Islet of Langerhans (tissue), 1 donor: ENCODE results near the gene B3GALT2.
A peak's percentile ranks its signal among the peaks of the same experiment; 100 is the strongest.

Source experiments
- FAIRE-seq: peaks from one replicate; lab custom pipeline; 2011; peaks lifted over from hg19 to GRCh38; lab: Jason Lieb, UNC

Gene B3GALT2

DNA sequence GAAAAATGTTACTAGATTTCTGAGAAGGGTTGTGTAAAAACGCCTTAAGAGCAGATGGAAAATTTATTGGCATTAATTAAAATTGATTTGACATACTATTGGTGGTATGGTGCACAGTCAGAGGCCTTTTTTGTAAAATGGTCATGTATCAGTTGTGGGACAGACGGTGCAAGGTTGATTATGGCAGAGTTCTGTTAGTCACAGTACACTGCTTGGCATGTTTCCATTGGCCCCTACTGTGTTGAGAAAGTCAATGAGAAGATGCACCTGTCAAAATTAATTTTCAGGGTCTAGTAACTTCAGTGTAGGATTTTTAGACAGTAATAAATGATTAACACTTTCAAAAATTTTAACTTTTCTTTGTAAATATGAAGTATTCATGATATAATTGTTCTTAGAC lies 4.4 kb downstream of the B3GALT2 start:
- FAIRE-seq: no peak

DNA sequence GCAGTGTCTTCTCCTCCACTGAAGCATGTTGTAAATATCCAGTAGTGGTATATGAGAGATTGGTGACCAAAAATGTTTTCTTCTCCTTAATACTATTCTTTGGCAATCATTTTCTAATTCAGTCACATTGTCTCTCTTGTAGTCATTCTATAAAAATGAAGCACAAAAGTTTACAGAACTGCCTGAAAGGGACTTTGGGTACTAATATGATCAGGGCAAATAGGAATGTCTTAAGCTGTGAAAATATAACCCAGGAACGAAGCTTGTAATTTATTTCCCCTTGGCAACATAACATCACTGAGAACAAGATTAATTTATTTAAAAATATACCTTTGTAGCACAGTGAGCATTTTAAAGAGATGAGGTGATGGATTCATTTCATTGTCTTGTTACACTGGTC lies 4.9 kb downstream of the B3GALT2 start:
- no peak for FAIRE-seq

DNA sequence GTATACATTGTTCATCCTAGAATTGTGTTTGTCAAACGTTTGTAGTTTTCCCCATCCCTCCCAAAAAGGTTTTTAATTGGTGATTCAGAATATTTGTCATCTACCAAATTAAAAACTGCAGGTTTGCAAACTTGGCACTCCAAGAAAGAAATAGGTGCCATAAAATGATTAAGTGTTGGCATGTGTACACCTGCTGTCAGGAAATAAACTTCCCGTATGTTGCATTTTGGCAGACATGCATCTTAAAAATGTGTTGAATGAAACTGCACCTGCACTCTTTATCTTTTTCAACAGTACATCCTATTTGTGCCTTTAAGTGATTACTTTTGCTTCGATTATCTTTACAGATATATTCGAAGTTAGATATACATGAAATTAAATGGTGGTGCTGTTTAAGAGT lies 7.3 kb downstream of the B3GALT2 start:
- FAIRE-seq: no peak

DNA sequence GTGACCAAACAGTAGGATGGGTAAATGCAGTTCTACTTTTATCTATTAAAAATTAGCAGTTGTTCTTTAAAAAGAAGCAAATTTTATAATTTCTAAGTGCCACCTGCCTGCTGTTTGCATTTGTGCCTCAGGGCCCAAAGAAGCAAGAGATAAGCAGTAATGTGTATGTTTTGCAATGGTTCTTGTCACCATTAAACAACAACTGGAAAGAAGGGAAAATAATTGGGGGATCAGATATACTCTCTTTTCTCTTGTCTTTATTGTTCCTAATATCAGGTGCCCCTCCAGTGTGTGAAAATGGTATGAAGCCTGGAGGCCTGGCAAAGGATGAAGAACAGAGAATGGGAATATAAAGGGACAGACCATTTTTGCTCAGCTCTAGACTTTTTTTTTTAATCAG lies 9.6 kb downstream of the B3GALT2 start:
- FAIRE-seq: no peak

DNA sequence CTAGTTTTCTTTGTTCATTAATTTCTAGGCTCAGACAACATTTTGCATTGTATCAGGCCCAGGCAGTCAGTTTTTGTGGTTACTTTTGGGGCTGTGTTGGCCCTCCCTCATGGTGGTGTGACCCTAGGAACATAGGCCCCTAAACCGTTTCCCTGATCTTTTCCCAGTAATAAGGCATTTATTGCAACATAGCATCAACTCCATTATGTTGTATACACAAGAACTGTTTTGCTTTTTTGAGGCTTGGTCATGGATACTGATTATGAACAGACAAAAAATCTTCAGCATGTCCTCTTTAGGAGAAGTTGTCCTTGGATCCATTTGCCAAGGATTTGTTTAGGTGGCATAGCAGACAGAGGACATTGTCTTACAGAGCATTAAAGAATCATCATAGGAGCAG lies 10.3 kb downstream of the B3GALT2 start:
- FAIRE-seq: no peak

DNA sequence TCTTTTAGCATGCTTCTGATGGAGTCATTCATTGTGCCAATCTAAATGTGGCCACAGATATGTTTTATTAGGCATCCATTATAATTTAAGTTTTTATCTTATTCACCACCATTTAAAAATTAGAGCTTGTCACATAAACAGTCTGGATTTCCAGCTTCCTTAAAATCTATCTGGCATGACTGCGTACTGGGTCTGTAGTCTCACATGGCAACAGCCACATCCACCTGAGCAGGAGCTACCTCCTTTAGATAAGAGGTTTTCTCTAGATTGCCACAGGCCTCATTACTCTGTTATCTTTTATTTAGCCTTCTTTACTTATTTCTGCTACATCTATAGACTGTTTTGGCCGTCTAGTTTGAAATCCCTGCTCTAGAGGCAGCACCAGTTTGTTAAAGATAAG lies 29.1 kb downstream of the B3GALT2 start:
- FAIRE-seq: peak; percentile 84

DNA sequence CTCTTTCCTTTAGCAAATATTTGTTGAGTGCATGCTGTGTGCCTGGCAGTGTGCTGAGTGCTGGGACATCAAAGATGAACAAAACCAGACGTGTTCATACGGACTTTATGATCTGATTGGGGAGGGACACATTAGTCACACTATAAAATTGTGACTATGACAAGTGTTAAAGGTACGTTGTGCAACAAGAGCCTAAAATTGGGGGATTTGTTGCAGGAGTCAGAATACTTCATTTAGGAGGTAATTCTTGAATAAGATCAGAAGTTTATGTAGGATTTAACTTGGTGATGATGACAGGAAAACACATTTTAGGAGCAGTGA lies 29.6 kb downstream of the B3GALT2 start:
- no peak for FAIRE-seq

DNA sequence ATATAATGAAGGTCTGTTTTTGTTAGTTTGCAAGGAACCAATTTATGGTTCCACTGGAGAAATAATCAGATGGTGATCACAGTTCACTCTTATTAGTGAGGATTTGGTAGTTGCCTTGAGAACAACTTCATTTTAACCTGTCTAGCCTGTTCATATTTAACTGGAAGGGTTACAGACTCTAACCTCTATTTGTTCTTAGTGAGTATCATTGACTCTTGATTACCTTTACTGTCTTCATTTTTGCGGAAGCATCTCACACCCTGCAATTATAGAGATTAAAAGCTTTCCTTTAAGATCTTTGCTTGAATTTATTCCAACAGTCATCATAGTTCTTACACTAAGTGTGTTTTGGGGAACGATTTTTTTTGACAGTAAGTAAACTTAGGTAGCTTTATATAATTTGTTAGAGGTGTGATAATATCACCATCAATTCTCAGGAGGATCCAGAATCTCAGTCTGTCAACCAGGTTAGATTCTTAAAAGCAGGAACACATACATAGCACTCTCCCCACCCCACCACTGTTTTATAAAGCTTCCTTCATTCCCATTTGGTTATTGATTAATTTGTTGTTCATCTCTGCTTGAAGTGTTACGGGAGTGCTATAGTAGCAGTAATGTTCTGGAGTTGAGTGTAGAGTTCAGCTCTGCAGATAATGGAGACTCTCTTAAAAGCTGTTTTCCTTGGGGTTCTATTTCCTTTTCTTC lies 30.1 kb downstream of the B3GALT2 start:
- peak; percentile 72 for FAIRE-seq

DNA sequence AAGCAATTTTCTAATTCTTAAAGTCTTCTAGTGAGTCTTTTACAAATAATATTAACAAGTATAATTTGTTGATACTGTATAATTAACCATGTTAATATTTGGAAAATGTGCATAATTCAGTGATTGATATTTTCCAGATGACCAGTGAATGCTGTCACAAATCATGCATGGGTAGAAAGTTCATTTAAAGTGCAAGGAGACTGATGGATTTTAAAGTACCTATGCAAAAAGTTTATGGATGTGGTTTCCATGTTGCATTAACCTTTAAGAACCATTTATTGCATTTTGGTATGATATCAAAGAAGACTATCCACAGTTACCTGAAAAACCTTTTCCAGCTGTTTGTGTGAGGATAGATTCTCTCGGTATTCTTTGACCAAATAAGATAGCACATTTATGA lies 41.4 kb downstream of the B3GALT2 start:
- no peak for FAIRE-seq

DNA sequence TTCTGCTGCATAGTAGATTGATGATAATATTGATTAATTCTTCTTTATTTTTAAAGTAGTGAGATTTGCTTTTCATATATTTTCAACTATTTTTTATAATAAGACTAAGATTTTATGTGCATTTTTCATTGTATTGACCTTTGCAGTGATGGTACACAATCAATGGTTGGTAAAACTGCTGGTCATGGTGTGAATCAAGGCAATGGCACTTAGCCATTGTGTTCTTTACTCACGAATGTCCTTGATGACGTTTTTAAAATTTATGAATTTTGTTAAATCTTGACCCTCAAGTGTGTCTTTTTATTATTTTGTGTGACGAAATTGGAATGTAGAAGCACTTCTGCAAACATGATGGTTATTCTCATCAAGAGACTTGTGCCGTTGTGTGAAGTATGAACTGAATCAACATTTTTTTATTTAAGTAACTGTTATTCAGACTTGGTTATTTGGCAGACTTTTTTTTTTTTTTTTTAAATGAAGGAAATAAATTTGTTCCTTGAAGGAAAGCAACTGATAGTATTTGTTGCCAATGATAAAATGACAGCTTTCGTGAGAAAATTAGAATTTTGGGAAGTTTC lies 42.0 kb downstream of the B3GALT2 start:
- FAIRE-seq: peak; percentile 17

DNA sequence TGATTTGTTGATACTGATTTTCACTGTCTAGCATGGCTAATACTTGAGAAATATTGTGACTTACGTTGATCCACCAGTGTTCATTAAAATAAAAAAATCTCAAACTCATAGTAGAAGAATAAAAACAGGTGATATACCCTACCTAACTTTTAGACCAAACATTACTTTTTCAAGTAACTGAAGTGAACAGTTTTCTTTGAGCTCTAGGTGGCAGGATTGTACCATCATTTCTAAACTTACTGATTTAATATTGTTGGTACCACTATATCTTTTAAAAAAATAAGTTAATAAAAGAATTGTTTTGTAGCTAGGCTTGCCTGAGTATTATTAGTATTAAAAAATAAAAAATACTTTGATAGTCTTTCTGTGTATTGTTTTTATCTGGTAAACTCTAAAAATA lies 43.1 kb downstream of the B3GALT2 start:
- FAIRE-seq: peak; percentile 97

DNA sequence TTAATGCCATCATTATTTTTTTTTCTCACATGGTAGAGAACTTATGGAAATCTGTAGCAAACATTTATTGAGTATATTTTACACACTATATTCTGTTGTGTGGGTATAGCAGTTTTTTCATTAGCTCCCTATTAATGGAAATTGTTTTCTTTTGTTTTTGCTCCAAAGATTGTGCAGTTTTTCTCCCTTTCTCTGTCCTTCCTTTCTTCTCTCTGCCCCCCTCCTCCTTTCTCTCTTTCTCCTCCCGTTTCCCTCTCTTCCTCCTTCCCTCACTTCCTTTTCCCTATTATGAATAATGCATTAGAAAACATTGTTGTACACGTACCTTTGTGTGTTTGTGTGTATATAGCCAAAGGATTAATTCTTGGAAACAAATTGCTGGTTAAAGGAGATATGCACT lies 44.0 kb downstream of the B3GALT2 start:
- FAIRE-seq: no peak

DNA sequence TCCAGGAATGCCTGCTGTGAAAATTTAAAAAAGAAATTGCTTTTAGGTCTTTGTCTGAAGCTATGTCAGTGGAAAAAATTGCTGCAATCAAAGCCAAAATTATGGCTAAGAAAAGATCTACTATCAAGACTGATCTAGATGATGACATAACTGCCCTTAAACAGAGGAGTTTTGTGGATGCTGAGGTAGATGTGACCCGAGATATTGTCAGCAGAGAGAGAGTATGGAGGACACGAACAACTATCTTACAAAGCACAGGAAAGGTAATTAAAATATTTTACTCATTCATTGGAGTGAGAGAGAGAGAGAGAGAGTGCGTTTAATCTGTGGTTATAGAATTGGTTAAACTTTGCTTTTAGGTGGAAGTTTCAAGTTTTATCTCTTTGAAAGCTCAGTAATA lies 44.6 kb downstream of the B3GALT2 start:
- FAIRE-seq: no peak

DNA sequence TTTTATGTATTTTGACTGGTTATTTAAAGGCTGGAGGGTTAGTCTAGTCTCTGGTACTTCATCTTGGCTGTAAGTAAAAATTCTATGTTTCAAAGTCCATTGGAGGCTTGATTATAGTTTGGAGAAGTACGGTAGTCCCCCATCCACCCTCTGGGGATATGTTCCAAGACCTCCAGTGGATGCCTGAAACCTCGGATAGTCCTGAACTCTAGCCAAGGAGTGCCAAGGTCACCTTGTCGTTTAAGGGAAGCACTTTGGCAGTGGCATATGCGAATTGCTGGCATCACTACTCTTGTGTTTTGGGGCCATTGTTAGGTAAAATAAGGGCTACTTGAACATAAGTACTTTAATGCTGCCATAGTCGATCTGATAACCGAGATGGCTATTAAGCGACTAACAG lies 46.2 kb downstream of the B3GALT2 start:
- no peak for FAIRE-seq

DNA sequence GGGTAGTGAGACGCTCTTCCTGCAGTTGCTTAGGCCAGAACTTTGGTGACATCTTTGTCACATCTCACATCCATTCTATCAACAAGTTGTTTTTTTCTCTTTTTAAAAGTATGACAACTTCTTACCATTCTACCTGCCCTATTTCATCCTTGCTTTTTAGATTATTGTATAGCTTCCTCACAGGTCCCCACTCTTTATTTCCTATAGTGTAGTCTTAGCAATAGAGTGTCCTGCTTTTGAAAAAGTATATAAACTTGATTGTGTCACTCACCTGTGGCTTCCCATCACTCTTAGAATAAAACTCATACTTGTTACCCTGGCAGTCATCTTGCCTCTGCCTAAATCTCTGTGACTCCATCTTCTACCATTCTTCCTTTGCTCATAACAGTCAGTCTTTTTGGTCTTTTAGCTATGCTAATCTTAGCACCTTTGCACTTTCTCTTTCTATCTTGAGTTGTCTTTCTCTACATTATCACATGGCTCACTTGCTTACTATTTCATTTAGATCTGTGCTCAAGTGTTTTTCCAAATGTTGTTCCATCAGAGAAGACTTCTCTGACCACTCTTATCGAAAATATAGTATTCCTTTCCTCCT lies 55.0 kb downstream of the B3GALT2 start:
- FAIRE-seq: no peak
